ENCODE data around the gene TUBGCP6. TPM values are rescaled to one million over a fixed set of nuclear protein-coding genes. Genes with fewer than 3 reads are reported as not detected.

The TUBGCP6 gene
- total RNA-seq, 4 donors from 2014 or later = 43.8 to 110 (median 73.1) TPM

GRCh38 chr22:50264104-50264745, 19.4 kb upstream of the TUBGCP6 start:
- Histone ChIP-seq H3K4me3 (no peak overlapping the region), H3K27ac (no peak overlapping the region), H3K4me1 (peaks cover 0 to 42% (median 32%) of the 10 kb centered on the region in 4 donors), H3K36me3 (no peaks in the 10 kb centered on the region), H3K9me3 (no peaks in the 10 kb centered on the region), H3K27me3 (peaks cover 73% of the 10 kb centered on the region)
- 76% methylated on average over 12 of the region's 15 CpGs; no CpG with 5 or more reads in 1 of the 2 donors for WGBS, 2 donors (ENCODE audit: low coverage in 1 of 2)
- intact Hi-C loops (cut with DNase I; ENCODE audit: low total_unique reads) = no loop called here
- in situ Hi-C loops (cut with MboI; ENCODE audit: low pct_ligation_motif_present in 1 of 4, low pct_unique_long_range_greater_than_20kb in 1 of 4, low sequenced_read_pairs in 3 of 4) = loop anchor here in 1 of 4 donors (10.0 kb wide), 1 partner anchor 231 kb away; no protein-coding TSS in a partner anchor
- DNase-seq = no peak
- no peak for TF ChIP-seq POLR2AphosphoS5 (IDR thresholded peaks at IDR 0.05)
- TF ChIP-seq CTCF (IDR thresholded peaks at IDR 0.05) = no peak
- TF ChIP-seq EP300 (IDR thresholded peaks at IDR 0.05; ENCODE audit: low read depth) = no peak
- no peak for TF ChIP-seq POLR2A (IDR thresholded peaks at IDR 0.05)

DNA sequence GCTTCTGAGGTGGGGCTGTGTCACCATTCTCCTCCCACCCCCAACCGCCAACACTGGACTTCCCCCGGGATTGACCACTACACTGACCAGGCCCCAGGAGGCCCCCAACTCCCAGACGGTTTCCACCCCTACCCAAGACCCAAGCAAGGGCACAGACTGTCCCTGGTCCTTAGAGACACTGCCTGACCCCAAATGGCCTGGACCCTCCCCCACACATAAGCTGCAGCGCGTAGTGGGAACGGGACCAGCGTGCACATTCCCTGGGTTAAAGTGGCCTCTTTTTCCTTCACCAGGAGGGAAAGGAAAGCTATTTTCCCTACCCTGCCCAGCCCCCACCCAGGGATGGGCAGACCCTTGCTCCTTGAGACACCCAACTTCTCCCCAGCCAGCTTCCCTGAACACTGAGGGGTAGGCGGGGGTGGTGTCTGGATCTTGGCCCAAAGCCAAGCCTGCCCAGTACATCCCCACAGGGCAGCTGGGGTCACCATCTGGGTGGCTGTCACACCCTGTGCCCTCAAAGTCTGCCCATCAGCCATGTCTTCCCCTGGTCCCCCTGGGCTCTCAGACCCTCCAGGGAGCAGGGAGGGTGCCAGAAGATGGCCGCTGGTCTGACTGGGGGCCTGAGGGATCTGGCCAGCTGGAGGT, 18.3 kb upstream of the TUBGCP6 start:
- intact Hi-C loops (cut with DNase I; ENCODE audit: low total_unique reads) = no loop called here

GRCh38 chr22:50262460-50262911, 17.7 kb upstream of the TUBGCP6 start:
- 39% methylated on average over 6 of the region's 7 CpGs; no CpG with 5 or more reads in 1 of the 2 donors for WGBS, 2 donors (ENCODE audit: low coverage in 1 of 2)
- Histone ChIP-seq H3K4me3 (no peak overlapping the region), H3K4me1 (peaks cover 0 to 24% (median 16%) of the 10 kb centered on the region in 4 donors), H3K36me3 (no peaks in the 10 kb centered on the region), H3K9me3 (no peaks in the 10 kb centered on the region), H3K27ac (no peak overlapping the region), H3K27me3 (peaks cover 73% of the 10 kb centered on the region)
- in situ Hi-C loops (cut with MboI; ENCODE audit: low pct_ligation_motif_present in 1 of 4, low pct_unique_long_range_greater_than_20kb in 1 of 4, low sequenced_read_pairs in 3 of 4) = loop anchor here in 1 of 4 donors (10.0 kb wide), 1 partner anchor 232 kb away; no protein-coding TSS in a partner anchor
- intact Hi-C loops (cut with DNase I; ENCODE audit: low total_unique reads) = no loop called here
- no peak for DNase-seq
- no peak for TF ChIP-seq POLR2A (IDR thresholded peaks at IDR 0.05)
- TF ChIP-seq EP300 (IDR thresholded peaks at IDR 0.05; ENCODE audit: low read depth) = no peak
- no peak for TF ChIP-seq CTCF (IDR thresholded peaks at IDR 0.05)
- no peak for TF ChIP-seq POLR2AphosphoS5 (IDR thresholded peaks at IDR 0.05)

More for the DNA sequence above, 18.3 kb upstream of the TUBGCP6 start:
- in situ Hi-C loops (cut with MboI; ENCODE audit: low pct_ligation_motif_present in 1 of 4, low pct_unique_long_range_greater_than_20kb in 1 of 4, low sequenced_read_pairs in 3 of 4) = loop anchor here in 1 of 4 donors (10.0 kb wide), 1 partner anchor 232 kb away; no protein-coding TSS in a partner anchor
- H3K36me3 ChIP-seq = no peaks in the 10 kb centered on the region
- peaks cover 72% of the 10 kb centered on the region for H3K27me3 ChIP-seq
- H3K4me1 ChIP-seq = peaks cover 0 to 30% (median 22%) of the 10 kb centered on the region in 4 donors
- 52% methylated on average over 9 of the region's 9 CpGs; no CpG with 5 or more reads in 1 of the 2 donors for WGBS, 2 donors (ENCODE audit: low coverage in 1 of 2)
- no peak overlapping the region for H3K27ac ChIP-seq
- no peak for DNase-seq
- no peaks in the 10 kb centered on the region for H3K9me3 ChIP-seq
- no peak overlapping the region for H3K4me3 ChIP-seq
- TF ChIP-seq CTCF (IDR thresholded peaks at IDR 0.05) (no peak), POLR2A (IDR thresholded peaks at IDR 0.05) (no peak), EP300 (IDR thresholded peaks at IDR 0.05; ENCODE audit: low read depth) (no peak), POLR2AphosphoS5 (IDR thresholded peaks at IDR 0.05) (no peak)

Data from transverse colon (tissue), 4 donors.